Panc1 (cell line): ENCODE results near the gene PLEKHO1.

ENCODE experiments used
- CTCF ChIP-seq: fragments of 450-650 bp; IDR thresholded peaks from 2 replicates; pipeline ENCODE4 v1.5.1; 2017; ENCODE audit warnings: mild to moderate bottlenecking
- POLR2AphosphoS5 ChIP-seq: IDR thresholded peaks from 2 replicates; pipeline ENCODE4 v1.6.1; 2012; ENCODE audit warnings: mild to moderate bottlenecking, low read depth, low read length, moderate library complexity
- REST ChIP-seq, 2 experiments: IDR thresholded peaks; 2 replicates each; pipeline ENCODE4 v1.6.1; 2011 to 2012; ENCODE audit warnings: low read depth in 2 of 2, control low read depth in 1 of 2, low read length in 1 of 2, mild to moderate bottlenecking in 1 of 2, moderate library complexity in 1 of 2; ENCODE audit not compliant: insufficient read depth in 1 of 2
- SIN3A ChIP-seq: IDR thresholded peaks from 2 replicates; pipeline ENCODE4 v1.6.1; 2012; ENCODE audit warnings: low read depth, mild to moderate bottlenecking, low read length, moderate library complexity, borderline replicate concordance; ENCODE audit not compliant: insufficient read depth
- TCF7L2 ChIP-seq: IDR thresholded peaks from 2 replicates; pipeline ENCODE4 v1.6.1; 2011; ENCODE audit warnings: mild to moderate bottlenecking, low read depth, low read length, inconsistent platforms

GRCh38 chr1:150185481-150185880 lies 35.8 kb downstream of the PLEKHO1 start:
- TF ChIP-seq CTCF: no peak
- no peak for TF ChIP-seq POLR2AphosphoS5
- TF ChIP-seq REST (IDR thresholded peaks at IDR 0.05; ENCODE audit: insufficient read depth in 1 of 2, low read depth in 2 of 2, low read length in 1 of 2): no peak
- TF ChIP-seq SIN3A: no peak
- TF ChIP-seq TCF7L2: no peak
